Hindlimb muscle (tissue), 1 donor: ENCODE measurements around the gene IL36G. TPM values are rescaled to one million over a fixed set of nuclear protein-coding genes. Genes with fewer than 3 reads are reported as not detected.

Experiments
- DNase-seq: peaks from one replicate; pipeline ENCODE4 v3.0.0-alpha.2; 2013
- polyA plus RNA-seq: library from polyadenylated mRNA; unstranded; fragments of 120-200 nt; gene quantifications from one replicate; pipeline ENCODE4 v1.2.1, GENCODE V29; 2013; ENCODE audit not compliant: insufficient read length

IL36G gene
- polyA plus RNA-seq, 1 donor, result not detected

GRCh38 chr2:113024764-113025163 is 47.0 kb downstream of the IL36G start:
- DNase-seq, result no peak

GRCh38 chr2:113025737-113026136 is 47.9 kb downstream of the IL36G start:
- DNase-seq, result no peak

- no peak for DNase-seq
Measured at GRCh38 chr2:113027691-113028090, 49.9 kb downstream of the IL36G start.

- DNase-seq, result no peak
Measured at GRCh38 chr2:113028112-113028511, 50.3 kb downstream of the IL36G start.

GRCh38 chr2:113032737-113033136 is 54.9 kb downstream of the IL36G start:
- DNase-seq, result no peak

GRCh38 chr2:113034016-113034415 is 56.2 kb downstream of the IL36G start:
- no peak for DNase-seq

Other genes with a start within 250 kb of the IL36G start
- gene CKAP2L, start 213.4 kb upstream of the IL36G start, polyA plus RNA-seq, result 7.5 TPM
- not detected for gene IL1A, start 193.5 kb upstream of the IL36G start, polyA plus RNA-seq
- gene IL1B, start 141.2 kb upstream of the IL36G start, polyA plus RNA-seq, result 0.76 TPM
- gene IL37, start 66.8 kb upstream of the IL36G start, polyA plus RNA-seq, result not detected
- gene IL36A, start 27.5 kb downstream of the IL36G start, polyA plus RNA-seq, result not detected
- not detected for gene IL36B, start 74.9 kb downstream of the IL36G start, polyA plus RNA-seq
- gene IL36RN, start 81.2 kb downstream of the IL36G start, polyA plus RNA-seq, result not detected
- not detected for gene IL1F10, start 90.0 kb downstream of the IL36G start, polyA plus RNA-seq
- 1.9 TPM for gene IL1RN, start 149.6 kb downstream of the IL36G start, polyA plus RNA-seq
- gene PSD4, start 196.0 kb downstream of the IL36G start, polyA plus RNA-seq, result 1.6 TPM